Middle frontal gyrus (tissue), 1 donor: ENCODE results near the gene MET.
"Not testable (repeated sequence)": the region's sequence is repeated elsewhere in the genome, so short reads cannot be mapped to it uniquely, and the experiment has no call there.

Experiments
- DNase-seq: peaks from one replicate; pipeline ENCODE4 v3.0.0-alpha.2; 2015; ENCODE audit warnings: low spot score; ENCODE audit errors: extremely low spot score

Gene MET

DNA sequence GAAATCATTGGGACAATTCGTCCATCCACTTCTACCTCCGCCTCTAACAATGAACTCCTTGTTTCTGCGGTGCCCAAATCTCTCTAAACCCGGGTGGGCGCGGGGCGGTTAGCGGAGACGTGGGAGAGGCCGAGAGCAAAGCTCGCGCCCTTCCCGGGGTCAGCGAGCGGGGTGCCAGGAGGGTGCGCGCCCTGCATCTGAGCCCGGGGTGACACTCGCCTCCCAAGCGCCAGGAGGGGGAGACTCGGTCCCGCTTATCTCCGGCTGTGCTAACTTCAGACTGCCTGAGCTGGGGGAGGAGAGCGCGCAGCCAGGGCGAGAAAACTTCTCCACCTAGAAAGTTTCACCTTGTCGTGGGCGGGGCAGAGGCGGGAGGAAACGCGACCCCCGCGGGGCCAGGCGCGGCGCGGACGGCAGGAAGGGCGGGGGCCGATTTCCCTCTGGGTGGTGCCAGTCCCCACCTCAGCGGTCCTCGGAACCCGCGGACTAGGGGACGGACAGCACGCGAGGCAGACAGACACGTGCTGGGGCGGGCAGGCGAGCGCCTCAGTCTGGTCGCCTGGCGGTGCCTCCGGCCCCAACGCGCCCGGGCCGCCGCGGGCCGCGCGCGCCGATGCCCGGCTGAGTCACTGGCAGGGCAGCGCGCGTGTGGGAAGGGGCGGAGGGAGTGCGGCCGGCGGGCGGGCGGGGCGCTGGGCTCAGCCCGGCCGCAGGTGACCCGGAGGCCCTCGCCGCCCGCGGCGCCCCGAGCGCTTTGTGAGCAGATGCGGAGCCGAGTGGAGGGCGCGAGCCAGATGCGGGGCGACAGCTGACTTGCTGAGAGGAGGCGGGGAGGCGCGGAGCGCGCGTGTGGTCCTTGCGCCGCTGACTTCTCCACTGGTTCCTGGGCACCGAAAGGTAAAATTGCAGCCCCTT is at the start of gene MET:
TSS of gene MET (plus strand) at position 516 of the 915 bp plus-strand sequence. CDS start 26,889 bp downstream, outside the sequence.
- no peak for DNase-seq

DNA sequence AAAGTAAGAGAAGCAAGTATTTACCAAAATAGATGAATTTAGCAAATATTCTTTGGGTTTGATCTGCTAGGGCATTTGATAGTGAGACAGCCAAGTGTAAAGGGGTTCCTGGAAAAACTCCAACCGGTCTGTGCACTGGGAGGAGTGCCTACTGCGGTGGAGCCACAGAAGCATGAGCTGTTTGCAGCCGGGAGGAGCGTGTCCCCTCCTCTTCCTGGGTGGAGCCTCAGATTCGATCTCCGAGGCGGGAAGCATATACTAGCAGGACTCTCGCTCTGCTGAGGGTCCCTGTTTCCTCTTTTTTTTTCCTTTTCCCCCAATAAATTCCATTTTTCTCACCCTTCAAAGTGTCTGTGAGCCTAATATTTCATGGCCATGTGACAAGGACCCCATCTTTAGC is 45.1 kb upstream of the MET start:
- DNase-seq: no peak

DNA sequence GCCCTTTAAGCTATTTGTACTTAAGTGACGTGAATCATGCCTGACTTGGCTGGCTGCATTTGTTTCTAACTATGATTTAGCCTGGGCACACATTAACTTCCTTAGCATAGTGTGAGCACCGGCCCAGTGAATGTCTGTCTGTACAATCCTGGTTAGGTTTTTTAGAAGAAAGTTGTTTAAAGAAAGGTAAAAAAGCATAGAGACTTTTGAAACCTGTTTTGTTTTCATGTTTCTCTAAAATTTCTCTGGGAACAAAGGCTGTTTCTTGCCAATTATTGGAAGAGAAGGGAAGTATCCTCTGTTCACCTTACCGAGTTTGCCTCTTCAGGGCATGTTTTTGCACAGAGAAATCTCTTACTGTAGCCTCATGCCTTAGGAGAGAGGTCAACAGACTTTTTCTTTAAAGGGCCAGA is 42.9 kb upstream of the MET start:
- DNase-seq: no peak

DNA sequence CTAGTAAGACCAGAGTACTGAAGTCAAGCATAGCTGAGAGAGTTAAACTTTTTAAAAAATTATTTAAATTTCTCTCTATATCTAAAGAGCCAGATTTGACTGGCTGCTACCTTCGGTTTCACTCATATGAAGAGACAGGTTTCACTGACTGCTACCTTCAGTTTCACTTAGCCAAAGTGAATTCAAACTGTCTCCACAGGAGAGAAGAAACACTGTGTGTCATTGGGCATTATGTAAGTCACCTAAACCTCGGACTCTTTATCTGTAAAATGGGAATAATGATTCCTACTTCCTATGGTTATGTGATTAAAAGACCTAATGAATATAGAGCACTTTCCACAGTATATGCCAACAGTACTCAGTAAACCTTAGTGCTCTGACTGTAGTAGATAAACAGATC is 41.6 kb upstream of the MET start:
- DNase-seq: no peak

DNA sequence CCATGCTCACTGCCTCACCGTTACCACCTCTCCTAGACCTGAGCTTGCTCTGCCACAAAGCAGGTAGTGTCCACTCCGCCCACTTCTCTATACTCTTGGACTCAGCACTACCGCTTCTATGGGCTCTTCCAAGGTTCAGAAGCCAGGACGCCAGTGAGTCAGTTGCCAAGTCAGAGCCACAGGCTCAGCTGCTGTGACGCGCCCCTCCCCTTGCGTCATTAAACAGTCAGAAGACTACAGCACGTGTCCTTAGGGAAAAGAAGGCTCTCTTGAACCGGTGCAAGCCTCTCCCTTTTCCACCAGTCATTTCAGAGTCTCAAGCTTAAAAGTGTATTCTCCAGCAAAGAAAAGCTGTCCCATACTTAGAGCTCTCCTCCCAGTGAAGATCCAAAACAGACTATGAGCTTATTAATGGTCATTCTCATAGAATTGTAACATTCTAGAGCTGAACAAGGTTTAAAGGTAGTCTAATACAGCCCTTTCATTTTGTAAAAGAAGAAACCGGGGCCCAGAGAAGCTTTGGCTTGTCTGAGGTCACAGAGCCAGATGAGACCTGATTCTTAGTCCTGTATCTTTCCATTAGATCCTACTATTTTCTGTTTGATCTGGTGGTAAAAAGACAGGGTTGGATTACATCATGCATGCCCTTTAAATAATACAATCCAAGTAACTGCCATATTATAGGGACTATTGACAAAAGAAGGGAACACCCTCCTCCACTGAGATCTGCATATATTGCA is 40.9 kb upstream of the MET start:
- DNase-seq: no peak

DNA sequence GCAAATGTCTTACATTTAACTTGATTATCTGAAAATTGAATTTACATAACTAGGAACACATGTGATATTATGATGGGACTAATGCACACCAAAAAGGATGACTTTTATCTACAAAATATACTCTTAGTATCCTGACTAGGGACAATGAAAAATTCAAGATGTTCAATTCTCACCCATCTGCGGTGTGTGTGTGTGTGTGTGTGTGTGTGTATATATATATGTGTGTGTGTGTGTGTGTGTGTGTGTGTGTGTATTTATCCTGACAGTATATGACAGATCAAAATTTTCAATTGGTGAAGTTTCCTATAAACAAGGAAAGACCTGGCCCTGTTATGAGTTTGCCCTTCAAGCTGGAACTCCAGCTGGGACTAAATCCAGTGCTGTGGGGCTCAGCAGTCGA is 40.3 kb upstream of the MET start:
- no peak for DNase-seq

DNA sequence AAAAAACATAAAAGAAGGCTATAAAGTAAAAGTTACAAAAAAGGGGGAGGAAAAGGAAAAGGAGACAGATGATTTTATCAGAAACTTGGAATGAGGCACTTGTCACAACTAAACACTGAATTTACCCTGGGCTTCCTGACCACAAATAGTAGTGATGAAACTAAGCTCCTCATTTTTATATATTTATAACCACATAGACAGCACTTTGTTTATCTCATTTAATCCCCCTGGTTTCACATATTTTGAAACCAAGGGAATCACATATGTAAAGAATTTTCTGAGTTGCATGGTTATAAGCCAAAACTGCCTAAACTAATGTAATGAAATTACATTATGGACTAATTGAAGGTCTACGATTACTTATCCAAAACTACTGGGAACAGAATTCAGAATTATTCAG is 39.6 kb upstream of the MET start:
- no peak for DNase-seq

DNA sequence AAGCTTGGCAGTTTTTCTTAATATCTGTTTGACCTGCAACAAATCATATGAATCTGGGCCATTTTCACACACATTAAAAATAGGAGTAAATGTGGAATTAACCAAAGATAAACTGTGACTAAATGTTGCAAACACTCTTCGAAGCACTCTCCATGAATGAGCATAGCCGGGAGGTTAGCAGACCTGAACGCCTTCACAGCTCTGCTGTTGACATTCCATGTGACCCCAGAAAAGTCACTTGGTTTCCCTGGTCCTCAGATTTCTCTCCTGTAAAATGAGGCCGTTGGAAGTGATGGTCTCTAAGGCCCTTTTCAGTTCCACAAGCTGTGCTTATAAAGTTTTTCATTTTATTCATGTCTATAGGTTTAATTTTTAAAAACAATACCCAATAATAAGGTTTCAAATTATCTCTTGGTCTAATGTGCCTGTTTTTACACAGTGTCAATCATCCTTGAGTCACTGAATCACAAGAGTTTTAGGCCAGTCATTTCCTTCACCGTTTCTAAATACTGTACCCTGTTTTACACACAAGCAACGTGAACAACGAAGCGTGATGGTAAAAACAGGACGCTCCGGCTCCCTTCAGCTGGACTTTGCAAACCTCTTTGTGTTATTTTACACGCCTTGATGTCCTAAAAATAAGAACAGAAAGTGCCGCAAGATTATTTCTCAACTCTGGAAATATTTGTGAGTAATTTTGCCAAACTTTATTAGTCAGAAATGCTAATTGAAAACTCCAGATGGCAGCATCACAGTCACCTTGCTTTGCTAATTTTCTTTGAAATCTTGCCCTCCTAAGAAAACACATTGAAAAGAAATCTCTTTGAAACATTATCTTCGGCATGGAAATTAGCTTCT is 38.6 kb upstream of the MET start:
- DNase-seq: no peak

DNA sequence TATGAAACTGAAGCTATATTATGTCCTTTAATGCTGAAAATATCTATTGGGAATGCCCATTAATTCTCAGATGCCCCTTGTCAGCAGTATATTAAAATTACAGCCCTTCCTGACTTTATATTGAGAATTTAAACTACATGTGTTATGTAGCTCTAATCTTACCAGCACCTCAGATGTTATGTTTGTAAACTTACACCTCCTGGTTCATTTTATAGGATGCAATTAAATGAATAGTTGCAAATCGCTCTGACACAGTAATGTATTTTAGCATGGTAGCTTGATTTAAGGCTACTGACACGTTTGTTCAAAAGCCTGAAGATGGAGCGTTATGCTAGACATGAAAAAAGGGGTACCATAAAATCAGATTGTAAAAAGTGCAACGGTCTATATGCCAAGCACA is 35.0 kb upstream of the MET start:
- no peak for DNase-seq

DNA sequence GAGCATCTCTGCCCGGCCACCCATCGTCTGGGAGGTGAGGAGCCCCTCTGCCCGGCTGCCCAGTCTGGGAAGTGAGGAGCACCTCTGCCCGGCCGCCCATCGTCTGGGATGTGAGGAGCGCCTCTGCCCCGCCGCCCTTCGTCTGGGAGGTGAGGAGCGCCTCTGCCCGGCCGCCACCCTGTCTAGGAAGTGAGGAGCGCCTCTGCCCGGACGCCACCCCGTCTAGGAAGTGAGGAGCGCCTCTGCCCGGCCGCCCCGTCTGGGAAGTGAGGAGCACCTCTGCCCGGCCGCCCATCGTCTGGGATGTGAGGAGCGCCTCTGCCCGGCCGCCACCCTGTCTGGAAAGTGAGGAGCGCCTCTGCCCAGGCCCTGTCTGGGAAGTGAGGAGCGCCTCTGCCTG is 33.4 kb upstream of the MET start:
- not testable (repeated sequence) for DNase-seq

DNA sequence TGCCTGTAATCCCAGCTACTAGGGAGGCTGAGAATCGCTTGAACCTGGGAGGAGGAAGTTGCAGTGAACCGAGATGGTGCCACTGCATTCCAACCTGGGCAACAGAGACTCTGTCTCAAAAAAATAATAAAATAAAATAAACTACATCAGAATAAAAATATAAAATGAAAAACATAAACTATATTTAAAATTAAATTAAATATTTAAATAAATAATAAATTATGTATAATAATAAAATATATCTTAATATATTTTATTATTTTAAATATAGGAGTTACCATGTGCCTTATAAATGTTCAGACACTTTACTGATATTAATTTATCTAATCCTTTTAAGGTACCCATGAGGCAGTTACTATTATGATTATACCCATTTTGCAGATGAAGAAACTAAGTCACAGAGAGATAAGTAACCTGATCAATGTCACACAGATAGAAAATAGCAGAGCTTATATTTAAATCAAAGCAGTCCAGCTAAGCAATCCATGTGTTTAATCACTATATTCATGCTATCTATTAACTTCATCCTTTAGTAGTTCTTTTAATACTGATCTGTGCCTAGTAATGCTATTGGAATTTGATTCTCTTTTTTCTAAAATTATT is 30.3 kb upstream of the MET start:
- no peak for DNase-seq

DNA sequence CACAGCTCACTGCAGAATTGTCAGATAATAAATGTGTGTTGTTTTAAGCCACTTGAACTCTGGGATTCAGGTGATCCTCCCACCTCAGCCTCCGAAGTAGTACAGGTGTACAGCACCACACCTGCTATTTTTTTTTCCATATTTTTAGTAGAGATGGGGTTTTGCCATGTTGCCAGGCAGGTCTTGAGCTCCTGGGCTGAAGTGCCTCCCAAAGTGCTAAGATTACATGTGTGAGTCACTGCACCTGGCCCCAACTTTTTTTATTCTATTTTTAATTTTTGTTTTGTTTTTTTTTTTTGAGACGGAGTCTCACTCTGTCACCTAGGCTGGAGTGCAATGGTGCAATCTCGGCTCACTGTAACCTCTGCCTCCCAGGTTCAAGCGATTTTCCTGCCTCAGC is 28.8 kb upstream of the MET start:
- DNase-seq: not testable (repeated sequence)

DNA sequence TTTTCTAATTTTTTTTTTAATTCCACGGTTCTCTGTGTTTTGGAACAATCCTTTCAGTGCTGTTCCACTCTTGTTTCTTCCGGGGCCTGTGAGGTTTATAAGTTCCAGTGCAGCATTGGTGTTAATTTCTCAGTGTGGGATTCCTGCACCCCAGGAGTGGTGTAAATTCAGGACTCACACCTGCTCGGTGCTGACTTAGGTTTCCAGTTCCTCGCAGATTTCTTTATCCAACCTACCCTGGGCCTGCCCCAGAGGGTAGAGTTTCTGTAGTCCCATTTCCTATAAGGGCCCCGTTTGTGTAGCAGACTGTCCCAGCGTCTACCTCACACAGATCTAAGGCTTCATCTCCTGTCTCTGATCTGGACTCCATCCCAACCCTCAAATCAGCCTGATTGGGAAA is 27.4 kb upstream of the MET start:
- no peak for DNase-seq

DNA sequence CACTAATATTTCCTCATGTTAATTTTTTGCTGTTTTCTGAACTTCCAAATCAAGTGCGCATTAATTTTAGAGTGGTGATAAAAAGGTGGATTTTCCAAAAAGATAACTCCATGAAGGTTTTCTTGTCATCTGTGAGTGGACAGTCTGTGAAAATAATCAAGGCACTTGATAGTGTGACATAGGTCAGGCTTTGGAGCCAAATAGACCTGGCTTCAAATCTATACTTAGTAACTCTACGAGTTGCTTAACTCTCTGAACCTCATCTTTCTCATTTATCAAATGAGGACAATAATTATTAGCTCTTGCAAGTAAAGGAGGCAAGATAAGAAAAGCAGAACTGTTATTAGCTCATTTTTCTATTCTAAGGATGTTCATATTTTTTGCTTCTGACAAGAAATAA is 24.7 kb upstream of the MET start:
- no peak for DNase-seq

DNA sequence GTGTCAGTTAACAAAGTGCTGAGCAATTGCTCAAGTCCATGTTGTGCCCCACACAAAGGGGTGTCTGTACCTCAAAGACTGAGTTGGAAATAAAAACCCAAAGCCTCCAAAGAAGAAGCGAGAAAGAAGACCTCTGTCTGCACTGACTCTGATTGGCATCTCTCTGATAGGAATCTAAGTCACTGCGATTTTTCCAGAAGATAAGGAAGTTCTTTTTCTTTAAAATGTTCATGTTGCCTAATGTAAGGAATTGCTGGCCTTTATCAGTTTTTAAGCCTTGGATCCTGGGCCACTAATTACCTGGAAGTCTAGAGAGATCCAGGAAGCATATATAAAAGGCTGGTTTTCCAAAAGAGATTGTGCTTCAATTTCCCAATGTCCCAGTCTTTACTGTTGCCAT is 24.1 kb upstream of the MET start:
- no peak for DNase-seq

DNA sequence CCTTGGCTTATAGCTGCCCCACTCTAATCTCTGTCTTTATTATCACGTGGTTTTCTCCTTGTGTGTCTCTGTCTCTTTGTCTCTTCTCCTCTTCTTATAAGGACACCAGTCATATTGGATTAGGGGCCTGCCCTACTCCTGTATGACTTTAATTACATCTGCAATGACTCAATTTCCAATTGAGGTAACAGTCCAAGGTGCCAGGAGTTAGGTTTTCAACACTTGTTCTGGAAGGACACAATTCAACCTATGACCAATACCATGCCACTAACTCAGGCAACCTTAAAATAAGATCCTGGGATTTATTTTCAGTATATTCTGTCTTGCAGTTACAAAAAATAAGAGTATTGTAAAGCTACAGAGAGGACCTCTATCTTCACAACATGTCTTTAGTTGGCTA is 21.6 kb upstream of the MET start:
- DNase-seq: no peak

DNA sequence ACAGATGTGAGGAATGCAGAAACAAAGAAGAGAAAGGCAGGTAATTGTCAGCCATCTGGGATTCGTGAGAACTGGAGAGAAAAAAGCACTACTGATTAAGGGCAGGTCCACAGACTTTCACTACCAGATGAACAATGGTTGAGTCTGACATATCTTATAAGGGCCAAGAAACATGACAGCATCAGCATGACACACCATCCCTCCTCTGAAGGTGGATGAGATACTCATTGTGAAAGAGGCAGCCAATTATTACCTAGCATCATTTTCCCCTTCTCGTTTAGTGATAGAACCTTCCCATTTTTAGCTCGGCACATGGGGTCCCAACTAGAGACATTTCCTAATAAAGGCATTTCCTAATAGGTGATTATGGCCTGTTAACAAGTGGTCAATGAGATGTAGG is 19.2 kb upstream of the MET start:
- no peak for DNase-seq

DNA sequence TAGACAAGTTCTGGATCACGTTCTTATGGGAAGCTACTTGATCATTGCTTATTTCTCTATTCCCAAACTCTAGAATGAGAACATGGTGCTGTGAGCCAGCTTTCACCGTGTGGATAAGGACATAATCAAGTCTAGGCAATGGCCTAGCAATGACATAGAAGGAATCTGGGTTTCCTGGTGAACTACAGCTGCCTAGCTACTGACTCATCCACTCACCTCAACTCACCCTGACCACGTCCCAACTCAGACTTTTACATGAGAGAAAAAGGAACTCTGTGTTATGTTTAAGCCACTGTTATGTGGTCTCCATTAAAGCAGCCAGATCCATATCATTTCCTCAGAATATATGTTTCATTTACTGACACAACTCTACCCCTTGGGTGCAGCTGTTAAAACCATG is 18.8 kb upstream of the MET start:
- no peak for DNase-seq

DNA sequence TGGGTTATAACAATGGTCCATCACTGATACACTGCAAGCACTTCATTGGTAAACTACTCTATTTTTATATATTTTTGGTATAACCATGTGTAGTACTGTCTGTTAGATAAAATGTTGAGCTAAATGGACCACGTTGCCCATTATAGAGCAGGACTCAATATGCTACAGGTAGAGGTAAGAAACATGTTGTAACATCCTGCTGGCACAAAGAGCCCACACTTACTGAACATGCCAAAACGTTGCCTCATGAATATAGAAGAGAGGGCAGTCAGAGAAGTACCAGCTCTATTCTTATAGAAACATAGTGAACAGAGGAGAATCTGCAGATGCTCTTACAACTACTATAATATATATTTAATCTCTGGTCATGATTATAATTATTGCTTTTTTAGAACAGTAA is 18.4 kb upstream of the MET start:
- DNase-seq: no peak

DNA sequence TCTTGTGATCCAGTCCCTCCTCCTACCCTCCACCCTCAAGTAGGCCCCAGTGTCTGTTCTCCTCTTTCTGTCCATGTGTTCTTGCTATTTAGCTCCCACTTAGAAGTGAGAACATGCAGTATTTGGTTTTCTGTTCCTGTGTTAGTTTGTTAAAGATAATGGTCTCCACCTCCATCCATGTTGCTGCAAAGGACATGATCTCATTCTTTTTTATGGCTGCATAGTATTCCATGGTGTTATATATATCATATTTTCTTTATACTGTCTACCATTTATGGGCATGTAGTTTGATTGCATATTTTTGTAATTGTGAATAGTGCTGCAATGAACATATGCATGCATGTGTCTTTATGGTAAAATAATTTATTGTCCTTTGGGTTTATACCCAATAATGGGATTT is 12.7 kb upstream of the MET start:
- not testable (repeated sequence) for DNase-seq

DNA sequence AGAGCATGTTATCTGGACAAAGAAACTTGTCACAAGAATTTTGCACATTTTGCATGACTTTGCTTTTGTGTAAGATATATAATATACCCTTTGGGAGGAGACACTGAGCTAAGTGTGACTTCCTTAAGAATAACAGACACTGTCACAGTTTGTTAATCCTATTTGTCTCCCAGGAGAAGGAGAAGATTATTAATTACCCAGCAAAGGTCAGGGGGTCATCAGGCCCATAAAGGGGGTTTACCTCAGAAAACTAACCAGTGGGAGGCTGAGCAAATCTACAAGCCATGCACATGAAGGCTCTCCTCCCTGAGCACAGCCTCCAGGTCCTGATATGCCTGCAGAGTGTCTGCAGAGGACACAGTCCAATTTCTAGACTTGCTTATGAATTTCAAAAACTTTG is 10.1 kb upstream of the MET start:
- no peak for DNase-seq
